GM21528 (cell line): ENCODE results near the gene THPO.
A peak's percentile ranks its signal among the peaks of the same experiment; 100 is the strongest.

Experiments
- ATAC-seq: cut with Tn5 transposase; IDR thresholded peaks from one replicate; pipeline ENCODE4 v1.9.1; 2021; ENCODE audit warnings: mild to moderate bottlenecking, moderate library complexity; ENCODE audit not compliant: unreplicated experiment, low FRiP score

The THPO gene

GRCh38 chr3:184368116-184368515, 9.9 kb downstream of the THPO start:
- ATAC-seq: no peak

- ATAC-seq: no peak
These were observed 11.3 kb downstream of the THPO start for GRCh38 chr3:184366619-184367289.

- ATAC-seq: peak; percentile 86
These were observed 15.1 kb downstream of the THPO start for GRCh38 chr3:184362668-184363546.

- peak; percentile 9 for ATAC-seq
These were observed 15.9 kb downstream of the THPO start for GRCh38 chr3:184361932-184362667.

GRCh38 chr3:184361532-184361931, 16.5 kb downstream of the THPO start, which contains the start of the genes CLCN2 and POLR2H:
CLCN2 (minus strand) TSS chr3:184361605; CDS start chr3:184361479, 126 bp downstream.
POLR2H (plus strand) TSS chr3:184361710; CDS start chr3:184363493, 1,783 bp downstream.
- peak; percentile 40 for ATAC-seq

GRCh38 chr3:184360929-184361531, 17.0 kb downstream of the THPO start:
- ATAC-seq: peak; percentile 1

GRCh38 chr3:184360070-184360928, 17.7 kb downstream of the THPO start:
- ATAC-seq: no peak

GRCh38 chr3:184359610-184360009, 18.4 kb downstream of the THPO start:
- ATAC-seq: no peak

GRCh38 chr3:184358921-184359350, 19.1 kb downstream of the THPO start:
- no peak for ATAC-seq

GRCh38 chr3:184358124-184358767, 19.8 kb downstream of the THPO start:
- no peak for ATAC-seq

GRCh38 chr3:184357248-184358123, 20.5 kb downstream of the THPO start:
- no peak for ATAC-seq

- no peak for ATAC-seq
These were observed 22.6 kb downstream of the THPO start for GRCh38 chr3:184355261-184356040.

GRCh38 chr3:184354754-184355153, 23.3 kb downstream of the THPO start:
- no peak for ATAC-seq

GRCh38 chr3:184354121-184354728, 23.8 kb downstream of the THPO start:
- ATAC-seq: no peak

- ATAC-seq: no peak
These were observed 24.5 kb downstream of the THPO start for GRCh38 chr3:184353546-184353941.

- no peak for ATAC-seq
These were observed 25.0 kb downstream of the THPO start for GRCh38 chr3:184352897-184353545.
